T-helper 17 cell (primary cell): ENCODE measurements around the gene CCDC78. TPM values are rescaled to one million over a fixed set of nuclear protein-coding genes. Genes with fewer than 3 reads are reported as not detected.
A peak's percentile ranks its signal among the peaks of the same experiment; 100 is the strongest.

ENCODE experiments used
- ATAC-seq: fragments of 150-1000 bp; cut with Tn5 transposase; 2 replicates; pipeline ENCODE4 v1.10.0; 2021; ENCODE audit warnings: mild to moderate bottlenecking, moderate library complexity
- DNase-seq, 3 donors: peaks; one replicate each; pipeline versions ENCODE4 v3.0.0 to v3.0.0-alpha.2; 2020 to 2021
- H3K9me3 ChIP-seq: one replicate; pipeline ENCODE4 v1.7.0; 2013; ENCODE audit warnings: low read length, mild to moderate bottlenecking; ENCODE audit not compliant: control insufficient read depth, poor library complexity, severe bottlenecking
- H3K27ac Mint-ChIP-seq: one replicate; pipeline ENCODE4 v1.8.0; 2022; ENCODE audit warnings: mild to moderate bottlenecking, moderate library complexity, mixed read lengths
- H3K27me3 Mint-ChIP-seq: one replicate; pipeline ENCODE4 v1.8.0; 2022; ENCODE audit warnings: mixed read lengths
- H3K36me3 Mint-ChIP-seq: one replicate; pipeline ENCODE4 v1.8.0; 2022; ENCODE audit warnings: low read depth, mixed read lengths
- H3K4me1 Mint-ChIP-seq: one replicate; pipeline ENCODE4 v1.8.0; 2022; ENCODE audit warnings: mild to moderate bottlenecking, mixed read lengths
- H3K4me3 Mint-ChIP-seq: one replicate; pipeline ENCODE4 v1.8.0; 2022; ENCODE audit warnings: mild to moderate bottlenecking, moderate library complexity, mixed read lengths
- total RNA-seq, 4 donors: library from RNA in 2 of 4; stranded (reverse) in 2 of 4; gene quantifications; one replicate each; pipeline ENCODE4 v1.2.3 and lab custom pipeline; 2022 to 2026

CCDC78 gene
- total RNA-seq, 2 donors from 2014 or later = 3.4 to 3.7 TPM

DNA sequence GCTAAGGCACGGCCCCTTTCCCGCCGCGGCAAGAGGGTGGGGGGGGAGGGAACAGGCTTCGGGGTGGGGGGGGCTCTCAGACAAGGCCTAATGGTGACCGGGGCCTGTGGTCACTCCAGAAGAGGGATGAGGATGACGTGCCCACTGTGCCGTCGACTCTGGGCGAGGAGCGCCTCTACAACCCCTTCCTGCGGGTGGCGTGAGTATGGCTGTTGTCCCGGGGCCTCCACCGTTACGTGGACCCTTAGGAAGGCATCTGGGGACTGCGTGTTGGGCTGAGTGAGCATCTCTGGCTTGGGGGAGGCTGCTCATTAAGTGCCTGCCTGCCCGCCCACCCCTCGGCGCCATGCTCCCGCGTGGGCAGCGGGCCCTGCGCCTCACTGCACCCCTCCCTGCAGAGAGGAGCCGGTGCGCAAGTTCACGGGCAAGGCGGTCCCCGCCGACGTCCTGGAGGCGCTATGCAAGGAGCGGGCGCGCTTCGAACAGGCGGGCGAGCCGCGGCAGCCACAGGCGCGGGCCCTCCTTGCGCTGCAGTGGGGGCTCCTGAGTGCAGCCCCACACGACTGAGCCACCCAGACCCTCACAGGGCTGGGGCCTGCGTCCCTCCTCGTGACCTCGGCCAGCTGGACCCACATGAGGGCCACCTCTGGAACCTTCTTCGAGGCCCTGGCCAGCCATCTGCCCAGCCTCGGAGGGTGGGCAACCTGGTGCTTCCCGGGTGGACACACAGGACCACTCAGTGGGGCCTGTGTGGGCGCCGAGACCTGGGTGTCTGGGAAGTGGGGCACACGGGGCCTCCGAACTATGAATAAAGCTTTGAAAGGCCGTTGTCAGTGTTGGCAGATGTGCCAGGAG, 2.9 kb upstream of the CCDC78 start:
- Mint-ChIP-seq H3K27me3 (no peaks in the 10 kb centered on the region), H3K4me1 (no peaks in the 10 kb centered on the region), H3K36me3 (no peaks in the 10 kb centered on the region), H3K4me3 (peak overlapping the region; percentile 56), H3K27ac (no peak overlapping the region)
- ATAC-seq (no peak), DNase-seq (no peak)
- no peaks in the 10 kb centered on the region for H3K9me3 ChIP-seq

- ATAC-seq = peak; percentile 83
These were observed 2.1 kb upstream of the CCDC78 start for GRCh38 chr16:728131-728889.

GRCh38 chr16:727291-727977, 1.2 kb upstream of the CCDC78 start:
- H3K27ac Mint-ChIP-seq = no peak overlapping the region
- H3K4me3 Mint-ChIP-seq = peak overlapping the region; percentile 57
- no peaks in the 10 kb centered on the region for H3K9me3 ChIP-seq
- ATAC-seq (peak; percentile 15), DNase-seq (no peak)
- no peaks in the 10 kb centered on the region for H3K4me1 Mint-ChIP-seq
- H3K36me3 Mint-ChIP-seq = no peaks in the 10 kb centered on the region
- no peaks in the 10 kb centered on the region for H3K27me3 Mint-ChIP-seq

More at GRCh38 chr16:728131-728889, 2.1 kb upstream of the CCDC78 start:
- Mint-ChIP-seq H3K4me3 (peak overlapping the region; percentile 57), H3K27ac (no peak overlapping the region), H3K27me3 (no peaks in the 10 kb centered on the region), H3K36me3 (no peaks in the 10 kb centered on the region), H3K4me1 (no peaks in the 10 kb centered on the region)
- H3K9me3 ChIP-seq = no peaks in the 10 kb centered on the region
- DNase-seq = peak; percentile 55 to 62 (median 59)

DNA sequence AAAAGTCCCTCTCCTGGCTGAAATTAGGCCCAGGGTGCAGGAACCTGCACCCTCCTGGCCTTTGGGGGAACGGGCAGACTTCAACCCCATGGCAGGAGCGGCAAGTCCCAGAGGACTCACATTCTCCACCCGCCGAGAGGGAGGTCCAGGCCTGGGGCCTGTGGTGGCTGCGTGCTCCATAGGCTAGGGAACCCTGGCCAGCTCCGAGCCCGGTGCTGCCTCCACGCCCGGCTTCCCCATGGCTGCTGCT, 130 bp downstream of the CCDC78 start:
- DNase-seq (no peak), ATAC-seq (no peak)
- H3K27me3 Mint-ChIP-seq = no peaks in the 10 kb centered on the region
- H3K4me3 Mint-ChIP-seq = peak overlapping the region; percentile 41
- no peaks in the 10 kb centered on the region for H3K9me3 ChIP-seq
- peak overlapping the region; percentile 54 for H3K27ac Mint-ChIP-seq
- no peaks in the 10 kb centered on the region for H3K36me3 Mint-ChIP-seq
- no peaks in the 10 kb centered on the region for H3K4me1 Mint-ChIP-seq

- ATAC-seq (no peak), DNase-seq (no peak)
- Mint-ChIP-seq H3K36me3 (no peaks in the 10 kb centered on the region), H3K27me3 (no peaks in the 10 kb centered on the region), H3K27ac (no peak overlapping the region), H3K4me3 (peak overlapping the region; percentile 41), H3K4me1 (no peaks in the 10 kb centered on the region)
- H3K9me3 ChIP-seq = no peaks in the 10 kb centered on the region
These were observed 618 bp downstream of the CCDC78 start for GRCh38 chr16:725463-726187.

GRCh38 chr16:725041-725376, 1.2 kb downstream of the CCDC78 start:
- DNase-seq (no peak), ATAC-seq (no peak)
- no peaks in the 10 kb centered on the region for H3K27me3 Mint-ChIP-seq
- no peak overlapping the region for H3K27ac Mint-ChIP-seq
- H3K9me3 ChIP-seq = no peaks in the 10 kb centered on the region
- H3K4me3 Mint-ChIP-seq = no peak overlapping the region
- no peaks in the 10 kb centered on the region for H3K36me3 Mint-ChIP-seq
- H3K4me1 Mint-ChIP-seq = peaks cover 2% of the 10 kb centered on the region

- Mint-ChIP-seq H3K27ac (no peak overlapping the region), H3K36me3 (no peaks in the 10 kb centered on the region), H3K27me3 (no peaks in the 10 kb centered on the region), H3K4me1 (peaks cover 4% of the 10 kb centered on the region), H3K4me3 (no peak overlapping the region)
- ATAC-seq (no peak), DNase-seq (no peak)
- no peaks in the 10 kb centered on the region for H3K9me3 ChIP-seq
These were observed 1.8 kb downstream of the CCDC78 start for GRCh38 chr16:724188-725040.

DNA sequence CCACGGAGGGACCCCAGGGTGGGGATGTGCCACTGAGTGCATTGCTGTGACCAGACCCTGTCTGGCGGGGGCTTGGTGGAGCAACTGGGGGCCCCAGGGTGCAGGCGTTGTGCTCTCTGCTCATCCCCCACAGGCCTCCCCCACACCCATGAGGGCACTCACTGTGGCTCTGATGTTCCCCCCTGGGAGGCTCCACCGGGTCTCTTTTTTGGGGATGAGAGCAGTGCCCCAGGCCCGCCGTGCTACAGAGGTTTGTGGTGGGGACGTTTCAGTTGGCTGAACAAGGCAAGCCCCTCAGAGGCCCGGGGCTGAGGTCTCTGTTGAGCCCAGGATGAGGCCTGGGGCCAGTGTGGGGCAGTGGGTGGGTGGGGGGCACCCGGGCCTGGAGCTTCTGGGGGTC, 2.5 kb downstream of the CCDC78 start:
- H3K4me1 Mint-ChIP-seq = peaks cover 8% of the 10 kb centered on the region
- no peaks in the 10 kb centered on the region for H3K36me3 Mint-ChIP-seq
- no peaks in the 10 kb centered on the region for H3K9me3 ChIP-seq
- DNase-seq (no peak), ATAC-seq (no peak)
- no peak overlapping the region for H3K27ac Mint-ChIP-seq
- H3K27me3 Mint-ChIP-seq = no peaks in the 10 kb centered on the region
- H3K4me3 Mint-ChIP-seq = no peak overlapping the region

GRCh38 chr16:722835-723633, 3.2 kb downstream of the CCDC78 start:
- H3K9me3 ChIP-seq = no peaks in the 10 kb centered on the region
- ATAC-seq = no peak
- peaks cover 8% of the 10 kb centered on the region for H3K4me1 Mint-ChIP-seq
- H3K27me3 Mint-ChIP-seq = no peaks in the 10 kb centered on the region
- H3K4me3 Mint-ChIP-seq = peak overlapping the region; percentile 70
- no peak for DNase-seq
- no peaks in the 10 kb centered on the region for H3K36me3 Mint-ChIP-seq
- no peak overlapping the region for H3K27ac Mint-ChIP-seq

DNA sequence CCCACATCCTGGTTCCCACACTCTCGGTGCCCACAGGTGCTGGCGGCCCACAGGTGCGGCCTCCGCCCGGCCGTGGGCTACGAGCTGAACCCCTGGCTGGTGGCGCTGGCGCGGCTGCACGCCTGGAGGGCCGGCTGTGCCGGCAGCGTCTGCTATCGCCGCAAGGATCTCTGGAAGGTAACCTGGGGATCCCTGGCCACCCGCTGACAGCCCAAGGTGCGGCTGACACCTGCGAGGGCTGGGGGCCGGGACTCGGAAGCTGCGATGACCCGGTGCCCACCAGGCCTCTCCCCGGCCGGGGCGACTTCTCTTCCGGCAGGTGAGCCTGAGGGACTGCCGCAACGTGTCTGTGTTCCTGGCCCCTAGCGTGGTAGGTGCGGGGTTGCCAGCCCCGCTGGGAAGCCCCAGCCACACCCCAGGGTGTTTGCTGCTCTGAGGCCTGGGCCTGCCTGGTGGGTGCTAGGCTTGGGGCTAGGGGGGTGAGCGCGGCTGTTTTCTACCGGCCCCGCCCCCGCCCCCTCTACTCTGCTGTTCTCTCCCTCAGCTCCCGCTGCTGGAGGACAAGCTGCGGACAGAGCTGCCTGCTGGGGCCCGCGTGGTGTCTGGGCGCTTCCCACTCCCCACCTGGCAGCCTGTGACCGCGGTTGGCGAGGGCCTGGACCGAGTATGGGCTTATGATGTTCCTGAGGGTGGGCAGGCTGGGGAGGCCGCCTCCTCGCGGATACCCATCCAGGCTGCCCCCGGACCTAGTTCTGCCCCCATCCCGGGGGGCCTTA, 4.3 kb downstream of the CCDC78 start:
- DNase-seq = no peak
- Mint-ChIP-seq H3K36me3 (no peaks in the 10 kb centered on the region), H3K27ac (no peak overlapping the region), H3K27me3 (no peaks in the 10 kb centered on the region), H3K4me3 (peak overlapping the region; percentile 67), H3K4me1 (peaks cover 8% of the 10 kb centered on the region)
- ATAC-seq = no peak
- no peaks in the 10 kb centered on the region for H3K9me3 ChIP-seq

DNA sequence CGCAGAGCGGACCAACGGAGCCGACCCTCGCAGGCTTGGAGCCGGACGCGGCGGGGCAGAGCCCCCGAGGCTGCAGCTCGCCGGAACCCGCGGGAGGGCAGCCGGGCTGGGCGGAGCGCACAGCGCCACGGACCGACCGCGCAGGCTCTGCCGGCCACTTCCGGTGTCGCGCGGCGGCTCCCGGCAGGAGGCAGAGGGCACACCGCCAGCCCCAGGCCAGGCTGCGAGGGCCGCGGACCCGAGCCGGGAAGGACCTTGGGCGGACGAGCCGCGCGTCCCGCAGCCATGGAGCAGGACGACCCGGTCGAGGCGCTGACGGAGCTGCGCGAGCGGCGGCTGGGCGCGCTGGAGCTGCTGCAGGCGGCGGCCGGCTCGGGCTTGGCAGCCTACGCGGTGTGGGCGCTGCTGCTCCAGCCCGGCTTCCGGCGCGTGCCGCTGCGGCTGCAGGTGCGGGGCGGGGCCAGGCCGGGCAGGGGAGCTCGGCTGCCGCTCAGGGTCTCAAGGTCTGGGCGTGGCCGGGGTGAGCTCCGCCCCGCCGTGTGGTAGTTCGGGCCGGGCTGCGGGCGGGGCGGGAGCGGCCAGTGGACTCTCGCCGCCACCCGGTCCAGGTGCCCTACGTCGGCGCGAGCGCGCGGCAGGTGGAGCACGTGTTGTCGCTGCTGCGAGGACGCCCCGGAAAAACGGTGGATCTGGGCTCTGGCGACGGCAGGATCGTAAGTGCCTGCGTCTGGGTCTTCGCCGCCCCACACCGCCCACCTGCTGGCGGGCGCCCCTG, 5.1 kb downstream of the CCDC78 start, which contains the start of gene ANTKMT:
Gene ANTKMT, plus strand, starts transcription at position 157 of the 775 bp plus-strand sequence. Its CDS starts 129 bp downstream, at position 286.
- H3K27me3 Mint-ChIP-seq = peaks cover 5% of the 10 kb centered on the region
- H3K9me3 ChIP-seq = no peaks in the 10 kb centered on the region
- ATAC-seq (peak; percentile 81), DNase-seq (peak; percentile 56 to 62 (median 58))
- H3K4me1 Mint-ChIP-seq = peaks cover 11% of the 10 kb centered on the region
- no peaks in the 10 kb centered on the region for H3K36me3 Mint-ChIP-seq
- H3K27ac Mint-ChIP-seq = no peak within 1 kb of the TSS
- peak within 1 kb of the TSS; percentile 83 for H3K4me3 Mint-ChIP-seq
